NOMO-1 treated with DMSO at 0.1 percent for 48 hours (cell line): ENCODE measurements around the gene BPHL.
"Not testable (repeated sequence)": the region's sequence is repeated elsewhere in the genome, so short reads cannot be mapped to it uniquely, and the experiment has no call there.

ENCODE experiments used
- DNase-seq: peaks from one replicate; lab custom pipeline; 2025; ENCODE audit not compliant: unreplicated experiment; lab: John Stamatoyannopoulos, UW

The BPHL gene

DNA sequence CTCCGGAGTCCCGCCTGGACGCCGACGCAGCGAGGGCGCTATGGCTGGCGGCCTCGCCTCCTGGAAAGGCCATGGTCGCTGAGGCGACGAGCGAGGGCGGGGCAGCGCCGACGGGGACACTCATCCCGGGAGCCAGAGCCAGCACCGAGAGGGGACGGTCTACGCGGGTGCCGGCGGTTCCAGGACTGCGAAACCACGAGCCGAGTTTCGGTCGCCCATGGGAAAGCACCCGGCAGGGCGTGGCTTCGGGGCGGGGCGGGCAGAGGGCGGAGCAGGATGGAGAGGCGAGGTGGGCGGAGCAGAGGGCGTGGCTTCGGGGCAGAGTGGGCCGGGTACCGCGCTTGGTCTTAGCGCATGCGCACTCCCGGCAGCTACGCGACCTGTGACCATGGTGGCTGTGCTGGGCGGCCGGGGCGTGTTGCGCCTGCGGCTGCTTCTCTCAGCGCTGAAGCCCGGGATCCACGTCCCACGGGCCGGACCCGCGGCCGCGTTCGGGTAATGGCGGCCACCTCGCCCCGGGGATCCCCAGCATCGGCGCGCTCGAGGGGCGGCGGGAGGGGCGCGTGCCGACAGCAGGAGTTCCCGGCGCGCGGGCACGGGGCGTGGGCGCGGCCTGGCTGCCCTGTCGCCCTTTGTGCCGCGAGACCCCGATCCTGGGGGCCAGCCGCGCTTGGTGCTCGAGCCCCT is at the start of gene BPHL:
BPHL (plus strand) TSS at position 359 of the 687 bp plus-strand sequence; CDS start at position 389, 30 bp downstream.
- peak; percentile 89 for DNase-seq

DNA sequence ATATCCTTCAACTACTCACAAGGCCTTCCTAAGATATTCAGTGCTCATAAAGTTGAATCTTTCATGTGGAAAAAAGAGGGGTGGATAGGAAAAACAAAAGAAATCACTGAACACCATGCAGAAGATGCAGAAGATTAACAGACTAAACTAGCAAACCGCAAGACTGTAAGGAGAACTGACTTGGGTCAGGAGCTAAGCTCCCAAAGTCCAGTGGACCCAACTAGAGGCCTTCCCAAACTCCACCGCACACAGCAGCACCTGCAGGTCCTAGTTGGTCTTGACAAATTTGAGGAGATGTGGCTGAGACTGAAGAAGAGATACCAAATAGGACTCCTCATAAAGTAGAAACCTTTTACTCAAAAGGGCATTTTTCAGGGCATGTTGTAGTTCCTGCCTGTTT is 46.9 kb upstream of the BPHL start:
- DNase-seq: no peak

DNA sequence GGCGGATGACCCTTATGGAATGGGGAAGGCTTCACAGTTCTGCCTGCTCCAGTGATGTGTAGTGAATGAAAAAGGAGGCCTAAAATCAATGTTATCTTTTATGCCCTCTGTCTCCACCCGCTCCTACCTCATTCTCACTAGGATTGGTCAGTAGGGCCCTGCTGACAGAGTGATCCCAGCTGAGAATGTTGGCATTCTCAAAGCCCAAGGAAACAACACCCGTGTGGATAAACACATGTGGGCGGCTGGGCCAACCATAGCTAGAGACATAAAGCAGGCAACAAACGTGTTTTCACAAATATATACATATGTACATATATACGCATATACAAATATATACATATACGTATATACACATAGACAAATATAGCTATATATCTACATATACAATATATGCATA is 45.7 kb upstream of the BPHL start:
- DNase-seq: no peak

DNA sequence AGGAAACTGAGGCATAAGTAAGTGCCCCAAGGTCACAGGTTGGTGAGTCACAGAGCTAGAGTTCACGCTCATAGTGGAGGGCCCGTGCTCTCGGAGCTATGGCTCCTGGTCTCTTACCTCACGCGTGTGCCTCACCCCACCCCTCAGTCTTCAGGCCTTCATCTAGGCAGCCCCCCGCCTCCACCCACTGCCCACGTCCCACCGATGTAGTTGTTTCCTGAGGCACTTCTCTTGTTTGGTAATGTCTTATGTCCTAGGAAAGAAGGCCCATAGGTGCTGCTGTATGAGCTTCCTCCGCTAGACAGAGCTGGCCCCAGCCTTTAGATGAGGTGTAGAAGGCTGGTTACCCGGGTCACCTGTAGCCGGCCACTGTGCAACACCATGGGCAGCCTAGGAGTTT is 45.1 kb upstream of the BPHL start:
- no peak for DNase-seq

DNA sequence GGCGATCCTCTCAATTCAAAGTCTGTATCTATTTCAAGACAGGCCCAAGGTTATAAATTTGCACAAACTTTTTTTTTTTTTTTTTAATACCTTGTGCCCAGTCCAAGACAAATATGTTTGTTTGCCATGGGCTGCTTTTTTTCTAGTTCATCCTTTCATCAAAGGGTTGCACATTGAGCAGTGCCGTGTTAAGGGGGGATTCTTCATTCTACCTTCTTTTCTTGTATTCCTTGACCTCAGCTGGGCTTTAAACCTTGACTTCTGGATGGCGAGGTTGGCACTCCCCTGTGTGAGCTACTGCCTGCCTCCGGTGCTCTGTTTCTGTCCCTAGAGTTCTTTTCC is 42.8 kb upstream of the BPHL start:
- DNase-seq: no peak

DNA sequence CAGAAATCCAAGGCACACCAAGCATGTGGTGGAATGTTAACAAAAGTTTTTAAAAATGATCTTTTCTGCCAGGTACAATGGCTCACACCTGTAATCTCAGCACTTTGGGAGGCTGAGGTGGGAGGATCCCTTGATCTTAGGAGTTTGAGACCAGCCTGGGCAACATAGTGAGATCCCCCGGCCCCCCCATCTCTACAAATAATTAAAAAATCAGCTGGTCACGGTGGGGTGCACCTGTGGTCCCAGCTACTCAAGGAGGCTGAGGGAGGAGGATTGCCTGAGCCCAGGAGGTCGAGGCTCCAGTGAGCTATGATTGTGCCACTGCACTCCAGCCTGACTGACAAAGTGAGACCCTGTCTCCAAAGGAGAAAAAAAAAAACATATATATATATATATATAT is 42.2 kb upstream of the BPHL start:
- DNase-seq: no peak

DNA sequence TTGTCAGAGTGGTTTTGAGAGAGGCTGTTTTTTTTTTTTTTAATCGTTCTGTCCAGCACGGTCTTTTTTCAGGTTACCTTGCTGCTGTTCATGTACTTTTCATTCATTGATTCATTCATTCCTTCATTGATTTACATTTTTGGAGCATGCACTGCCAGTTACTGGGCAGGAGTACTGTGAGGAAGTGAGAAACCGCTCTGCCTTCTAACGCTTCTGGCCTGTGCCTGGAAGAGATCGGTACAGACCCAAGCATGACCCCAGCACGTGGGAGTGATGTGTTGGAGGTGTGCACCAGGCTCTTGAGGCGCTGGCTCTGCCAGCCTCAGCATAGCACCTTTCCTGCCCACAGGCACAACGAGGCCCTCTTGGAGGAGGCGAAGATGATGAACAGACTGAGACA is 41.1 kb upstream of the BPHL start:
- no peak for DNase-seq

DNA sequence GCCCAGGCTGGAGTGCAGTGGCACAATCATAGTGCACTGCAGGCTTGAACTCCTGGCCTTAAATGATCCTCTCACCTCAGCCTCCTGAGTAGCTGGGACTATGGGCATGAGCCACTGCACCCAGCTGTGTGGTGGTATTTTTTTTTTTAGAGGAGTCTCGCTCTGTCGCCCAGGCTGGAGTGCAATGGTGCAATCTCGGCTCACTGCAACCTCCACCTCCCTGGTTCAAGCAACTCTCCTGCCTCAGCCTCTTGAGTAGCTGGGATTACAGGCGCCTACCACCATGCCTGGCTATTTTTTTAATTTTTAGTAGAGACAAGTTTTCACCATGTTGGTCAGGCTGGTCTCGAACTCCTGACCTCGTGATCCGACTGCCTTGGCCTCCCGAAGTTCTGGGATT is 39.6 kb upstream of the BPHL start:
- not testable (repeated sequence) for DNase-seq

DNA sequence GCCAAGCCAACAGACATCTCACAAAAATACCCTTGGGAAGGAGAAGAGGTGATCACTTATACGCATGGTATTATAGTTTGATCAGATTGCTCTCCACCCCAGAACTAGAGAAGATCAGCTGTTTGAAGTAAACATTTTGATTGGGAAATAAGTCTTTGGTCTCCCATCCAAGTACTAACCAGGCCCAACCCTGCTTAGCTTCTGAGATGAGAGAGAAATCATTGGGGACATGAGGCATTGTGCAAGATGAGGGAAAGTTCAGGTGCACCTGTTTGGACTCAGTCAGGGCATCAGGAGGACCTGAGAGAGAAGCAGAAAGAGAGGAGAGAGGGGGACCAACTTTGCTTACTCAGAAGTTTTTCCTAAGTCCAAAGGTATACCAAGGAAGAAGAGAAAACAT is 38.8 kb upstream of the BPHL start:
- no peak for DNase-seq

DNA sequence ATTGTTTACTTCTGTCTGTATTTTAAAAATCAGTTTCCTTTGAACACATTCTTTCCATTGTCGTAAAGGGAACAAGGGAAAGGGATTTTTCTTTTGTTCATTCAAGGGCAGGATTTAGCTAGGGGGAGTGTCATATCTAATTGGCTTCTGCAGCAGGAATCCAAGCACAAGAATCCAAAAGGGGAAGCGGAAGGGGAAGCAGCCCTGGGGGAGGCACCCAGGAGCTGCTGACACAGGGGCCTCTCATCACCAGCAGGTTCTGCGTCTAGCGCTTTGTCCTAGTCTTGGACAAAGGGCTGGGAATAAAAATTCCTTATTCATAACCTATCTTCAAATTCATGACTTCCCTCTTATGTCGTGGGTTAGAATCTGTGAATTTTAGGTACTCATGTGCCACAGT is 36.6 kb upstream of the BPHL start:
- no peak for DNase-seq

DNA sequence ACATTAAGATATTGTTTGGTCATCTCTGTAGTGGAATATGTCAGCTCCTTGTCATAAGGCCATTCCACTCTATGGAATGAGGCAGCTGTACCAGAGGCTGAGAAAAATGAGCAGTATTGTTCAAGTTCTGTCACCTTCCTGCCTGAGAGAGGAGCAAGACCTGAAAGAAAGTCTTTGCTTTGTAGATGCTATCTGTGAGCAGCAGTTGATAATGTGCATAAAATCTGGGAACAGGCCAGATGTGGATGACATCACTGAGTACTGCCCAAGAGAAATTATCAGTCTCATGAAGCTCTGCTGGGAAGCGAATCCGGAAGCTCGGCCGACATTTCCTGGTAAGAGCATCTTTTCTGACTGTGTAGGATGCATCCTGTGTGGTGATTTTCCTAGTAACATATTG is 33.4 kb upstream of the BPHL start:
- no peak for DNase-seq

DNA sequence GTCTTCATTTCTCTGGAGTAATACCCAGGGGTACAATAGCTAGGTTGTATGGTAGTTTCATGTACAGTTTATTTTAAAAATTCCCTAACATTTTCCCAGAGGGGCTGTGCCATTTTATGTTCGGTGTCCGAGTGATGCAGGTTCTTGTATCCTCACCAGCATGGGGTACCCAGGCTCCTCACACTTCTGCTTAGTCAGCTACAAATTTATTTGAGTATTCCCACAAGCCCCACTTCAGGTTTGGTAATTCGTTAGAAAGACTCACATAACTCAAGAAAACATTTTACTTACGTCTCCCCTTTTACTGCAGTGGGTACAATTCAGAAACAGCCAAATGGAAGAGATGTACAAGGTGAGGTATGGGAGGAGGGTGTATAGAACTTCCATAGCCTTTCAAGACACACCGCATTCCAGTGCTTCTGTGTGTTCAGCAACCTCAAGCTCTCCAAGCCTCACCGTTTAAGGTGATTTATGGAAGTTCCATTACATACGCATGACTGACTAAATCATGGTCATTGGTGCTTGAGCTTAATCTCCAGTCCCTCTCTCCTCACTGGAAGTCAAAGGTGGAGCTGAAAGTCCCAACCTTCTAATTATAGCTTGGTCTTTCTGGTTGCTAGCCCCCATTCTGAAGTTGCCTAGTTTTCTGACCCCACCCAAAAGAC is 32.1 kb upstream of the BPHL start:
- DNase-seq: no peak

DNA sequence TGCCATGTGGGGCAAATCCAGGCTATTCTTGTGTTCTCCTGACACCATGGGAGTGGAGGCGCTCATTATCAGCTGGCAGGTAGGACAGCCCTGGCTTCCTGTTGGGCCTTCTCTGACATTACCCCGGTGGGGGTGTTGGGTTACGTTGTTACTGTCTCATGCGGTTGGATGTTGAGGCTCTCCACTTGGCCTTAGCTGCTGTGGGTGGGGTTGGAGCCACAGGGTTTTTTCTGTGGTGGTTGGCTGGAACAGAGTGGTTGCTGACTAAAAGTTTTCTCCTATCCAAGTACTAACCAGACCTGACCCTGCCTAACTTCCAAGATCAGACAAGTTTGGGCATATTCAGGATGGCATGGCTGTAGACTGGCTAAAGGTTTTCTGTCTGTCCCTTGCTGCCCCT is 30.1 kb upstream of the BPHL start:
- no peak for DNase-seq

DNA sequence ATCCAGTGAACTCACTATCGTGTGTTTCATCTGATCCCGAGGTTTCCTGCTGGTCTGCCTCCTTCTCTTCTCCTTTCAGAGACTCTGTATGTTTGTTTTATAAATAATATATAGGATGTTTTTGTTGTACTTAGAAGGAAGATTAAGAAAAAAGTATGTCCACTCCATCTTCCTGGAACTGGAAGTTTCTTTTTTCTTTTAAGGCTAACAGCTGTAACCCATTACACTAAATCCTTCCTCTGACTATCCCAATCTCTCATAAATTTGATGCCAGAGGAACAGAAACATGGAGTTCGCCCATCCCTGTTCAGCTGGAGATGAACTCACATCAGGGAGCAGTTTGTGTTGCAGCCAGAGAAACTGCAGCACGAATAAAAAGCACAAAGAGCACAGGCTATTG is 29.5 kb upstream of the BPHL start:
- DNase-seq: no peak

DNA sequence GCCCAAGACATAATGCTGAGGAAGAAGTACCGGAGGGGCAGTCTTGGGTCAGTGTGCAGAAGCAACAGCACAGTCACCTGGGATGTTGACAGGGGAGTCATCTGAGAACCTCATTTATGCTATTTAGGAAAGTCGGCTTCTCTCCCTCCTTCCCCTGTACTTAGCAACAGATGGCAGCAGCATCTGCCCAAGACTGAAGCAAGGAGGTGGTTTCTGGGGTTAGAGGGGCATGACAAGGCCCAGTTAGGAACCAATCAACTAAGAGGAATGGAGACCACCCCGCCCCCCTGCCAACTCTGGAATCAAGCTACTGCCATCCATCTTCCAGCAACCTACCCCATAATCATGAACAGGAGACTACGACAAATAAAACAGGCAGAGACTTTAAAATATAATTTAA is 28.5 kb upstream of the BPHL start:
- no peak for DNase-seq

DNA sequence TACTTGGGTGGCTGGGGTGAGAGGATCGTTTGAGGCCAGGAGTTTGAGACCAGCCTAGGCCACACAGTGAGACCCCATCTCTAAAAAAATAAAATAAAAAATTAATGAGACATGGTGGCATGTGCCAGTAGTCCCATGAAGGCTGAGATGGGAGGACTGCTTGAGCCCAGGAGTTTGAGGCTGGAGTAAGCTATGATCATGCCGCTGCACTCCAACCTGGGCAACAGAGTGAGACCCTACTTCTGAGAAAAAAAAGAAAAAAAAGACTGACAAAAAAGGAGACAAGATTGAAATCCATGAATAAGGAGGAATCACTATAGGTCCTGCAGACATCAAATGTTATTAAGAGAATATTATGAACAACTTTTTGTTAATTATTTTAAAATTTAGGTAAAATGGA is 23.7 kb upstream of the BPHL start:
- no peak for DNase-seq

DNA sequence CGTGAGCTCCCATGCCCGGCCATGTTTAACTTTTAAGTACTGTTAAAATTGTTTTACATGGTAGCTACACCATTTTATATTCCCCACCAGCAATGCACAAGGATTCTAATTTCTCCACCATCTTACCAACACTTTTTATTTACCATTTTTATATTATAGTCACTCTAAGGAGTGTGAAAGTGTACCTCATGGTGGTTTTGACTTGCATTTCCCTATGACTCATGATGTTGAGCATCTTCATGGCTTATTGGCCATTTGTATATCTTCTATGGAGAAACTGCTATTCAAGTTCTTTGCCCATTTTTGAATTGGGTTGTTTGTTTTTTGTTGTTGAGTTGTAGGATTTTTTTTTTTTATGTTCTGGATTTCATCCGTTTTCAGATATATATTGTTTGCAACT is 15.6 kb upstream of the BPHL start:
- DNase-seq: no peak

DNA sequence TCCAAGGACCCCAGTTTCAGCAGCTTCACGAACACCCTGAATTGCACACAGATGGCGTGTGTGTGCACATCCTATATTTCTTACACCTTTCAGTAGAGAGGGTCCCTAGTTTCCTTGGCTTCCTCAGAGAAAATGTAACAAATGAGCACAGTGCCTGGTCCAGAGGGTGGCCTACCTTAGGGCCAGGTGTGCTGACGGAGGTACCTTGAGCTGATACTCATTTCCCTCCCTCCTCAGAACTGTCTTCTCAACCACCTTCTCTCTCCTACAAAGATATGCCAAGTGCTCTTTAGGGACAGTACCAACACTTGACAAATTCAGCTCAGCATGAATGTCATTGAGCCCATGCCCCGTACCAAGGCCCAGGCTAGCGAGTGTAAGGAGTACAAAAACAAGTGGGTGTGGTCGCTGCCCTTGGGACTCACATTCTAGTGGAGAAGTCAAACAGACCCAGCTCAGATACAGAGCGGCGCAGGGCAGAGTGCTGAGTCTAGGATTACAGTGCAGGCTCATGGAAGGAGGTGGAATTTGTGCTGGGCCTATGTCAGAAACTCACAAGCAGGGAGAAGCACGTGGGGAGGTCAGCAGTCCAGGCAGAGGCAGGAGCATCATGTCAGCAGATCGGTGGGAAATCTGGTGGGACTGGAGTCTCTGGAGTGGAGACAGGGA is 9.6 kb upstream of the BPHL start:
- DNase-seq: no peak

DNA sequence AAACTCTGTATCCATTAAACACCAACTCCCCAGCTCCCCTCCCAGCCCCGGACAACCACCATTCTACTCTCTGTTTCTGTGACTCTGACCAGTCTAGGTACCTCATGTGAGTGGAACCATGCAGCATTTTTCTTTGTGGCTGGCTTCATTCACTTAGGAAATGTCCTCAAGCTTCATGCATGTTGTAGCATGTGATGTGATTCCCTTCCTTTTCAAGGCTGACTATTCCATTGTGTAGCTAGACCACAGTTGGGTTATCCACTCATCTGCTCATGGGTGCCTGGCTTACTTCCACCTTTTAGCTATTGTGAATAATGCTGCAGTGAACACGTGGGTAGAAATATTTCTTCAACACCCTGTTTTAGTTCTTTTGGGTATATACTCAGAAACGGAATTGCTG is 8.8 kb upstream of the BPHL start:
- no peak for DNase-seq

DNA sequence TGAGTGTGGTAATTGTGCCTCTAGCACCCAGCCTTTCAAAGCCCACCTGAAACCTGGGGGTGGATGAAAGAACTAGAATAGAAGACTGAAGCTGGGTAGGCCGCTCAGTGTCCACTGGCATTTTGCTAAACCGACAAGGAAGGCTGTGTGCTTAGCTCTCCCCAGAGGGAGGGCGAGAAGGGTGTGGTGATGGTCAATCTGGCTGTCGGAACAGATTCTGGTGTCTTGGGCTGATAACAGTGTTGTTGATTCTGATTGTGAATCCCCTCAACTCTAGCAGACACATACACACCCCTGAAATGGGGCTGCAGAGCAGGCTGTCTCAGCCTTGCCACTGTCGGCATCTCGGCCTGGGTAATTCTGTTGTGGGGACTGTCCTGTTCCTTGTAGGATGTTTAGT is 4.1 kb upstream of the BPHL start:
- DNase-seq: no peak

DNA sequence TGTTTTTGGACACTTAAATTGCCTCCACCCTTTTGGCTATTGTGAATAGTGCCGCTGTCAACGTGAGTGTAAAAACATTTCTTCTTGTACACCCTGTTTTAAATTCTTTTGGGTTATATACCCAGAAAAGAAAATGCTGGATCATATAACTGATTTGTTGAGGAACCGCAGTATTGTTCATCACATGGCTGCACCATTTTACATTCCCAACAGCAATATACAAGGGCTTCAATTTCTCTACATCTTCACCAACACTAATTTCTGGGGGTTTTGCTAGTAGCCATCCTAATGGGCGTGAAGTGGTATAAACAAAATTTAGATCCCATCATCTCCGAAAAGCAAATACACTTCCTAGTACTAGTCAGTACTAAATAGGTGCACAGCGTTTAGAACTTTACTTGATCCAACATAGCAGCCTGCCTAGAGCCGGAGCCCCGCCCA is 579 bp upstream of the BPHL start:
- DNase-seq: no peak

DNA sequence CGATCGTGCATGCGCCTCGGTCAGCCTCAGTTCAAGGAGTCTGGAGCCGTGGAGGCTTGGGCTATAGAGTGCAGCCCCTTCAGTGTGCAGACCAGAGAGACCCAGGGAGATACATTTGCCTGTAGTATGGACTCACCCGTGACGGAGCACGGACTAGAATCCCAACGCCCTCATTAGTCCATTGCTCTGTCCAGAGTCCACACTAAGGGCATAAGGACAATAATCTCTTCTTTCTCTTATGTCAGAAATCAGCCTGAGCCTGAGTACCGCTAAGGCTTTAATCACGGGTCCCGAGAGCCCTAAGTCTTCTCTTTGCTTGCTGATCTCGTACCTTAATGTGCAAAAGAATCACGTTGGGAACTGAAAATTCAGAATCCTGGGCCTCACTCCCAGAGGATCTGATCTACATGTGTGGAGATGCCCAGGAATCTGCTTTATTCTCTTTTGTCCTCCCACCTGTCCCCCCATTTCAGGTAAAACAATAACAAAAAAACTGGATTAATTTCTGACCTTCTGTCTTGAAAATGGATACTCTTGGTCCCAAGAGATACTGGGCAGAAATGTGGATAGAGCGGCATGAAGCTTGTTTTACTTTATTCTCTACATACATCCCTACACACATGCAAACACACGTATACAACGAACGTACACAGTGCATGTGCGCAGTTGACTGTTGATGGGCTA is 671 bp downstream of the BPHL start:
- peak; percentile 5 for DNase-seq
